ENCODE data around the gene ZBTB33. TPM values are rescaled to one million over a fixed set of nuclear protein-coding genes. Genes with fewer than 3 reads are reported as not detected.
A peak's percentile ranks its signal among the peaks of the same experiment; 100 is the strongest.

The ZBTB33 gene
- total and polyA plus RNA-seq, 2 of the 13 experiments (the other 11 are each of a cell fraction or from before 2014, with no cell fraction given) = 6.5 to 20.2 TPM

- 23% methylated on average over 1 of the region's 2 CpGs for whole genome bisulfite sequencing (ENCODE audit: low lambda C conversion rate)
- H3K27me3 ChIP-seq (ENCODE audit: control insufficient read depth in 1 of 2, insufficient read depth in 2 of 2, low read length in 2 of 2) = no peaks in the 10 kb centered on the region
- H4K20me1 ChIP-seq (ENCODE audit: insufficient read depth, low read length) = no peaks in the 10 kb centered on the region
- ChIA-PET POLR2A (no interaction called here), CTCF (ENCODE audit: low intra/inter-chr PET ratio, low total read pairs) (no interaction called here)
- DNase-seq (ENCODE audit: low spot score) = no peak
- no peak for TF ChIP-seq ZNF644 (CRISPR knock-in tag; IDR thresholded peaks at IDR 0.05; ENCODE audit: low read depth)
- TF ChIP-seq PRDM10 (CRISPR knock-in tag; IDR thresholded peaks at IDR 0.05; ENCODE audit: low read depth) = no peak
- no peak for TF ChIP-seq KLF12 (CRISPR knock-in tag; IDR thresholded peaks at IDR 0.05; ENCODE audit: borderline replicate concordance)
- intact Hi-C loops (cut with micrococcal nuclease; ENCODE audit: unreplicated experiment) = no loop called here
- H3K4me2 ChIP-seq (ENCODE audit: low read depth, low read length) = no peak overlapping the region
- H3K9me3 ChIP-seq (ENCODE audit: low read length) = no peaks in the 10 kb centered on the region
- in situ Hi-C loops (cut with HindIII; ENCODE audit: extremely low pct_ligation_motif_present, low pct_unique_long_range_greater_than_20kb) = no loop called here
- no peak overlapping the region for H2AFZ ChIP-seq (ENCODE audit: low read length)
- H3K4me1 ChIP-seq (ENCODE audit: insufficient read depth, low read length) = peaks cover 24% of the 10 kb centered on the region
- ATAC-seq = no peak
- H3K36me3 ChIP-seq (replicated peaks in 1 of 2; ENCODE audit: control insufficient read depth in 1 of 2, insufficient read depth in 2 of 2, low read length in 2 of 2) = no peaks in the 10 kb centered on the region
- H3K27ac ChIP-seq (ENCODE audit: extremely low read length, insufficient read depth, low read length) = no peak overlapping the region
- no peaks in the 10 kb centered on the region for H3K79me2 ChIP-seq (ENCODE audit: insufficient read depth, low read length)
- FAIRE-seq = no peak
- H3K4me3 ChIP-seq (replicated peaks in 1 of 3; ENCODE audit: insufficient read depth in 1 of 3, low read depth in 2 of 3, low read length in 3 of 3) = no peak overlapping the region
- BruUV-seq (replicated peaks) = no TSS peak
- no peak overlapping the region for H3K9ac ChIP-seq (ENCODE audit: insufficient read depth, low read depth, low read length)
Measured at GRCh38 chrX:120274958-120275357, 24.3 kb downstream of the ZBTB33 start.

- Histone ChIP-seq H3K4me3 (replicated peaks in 1 of 3; ENCODE audit: insufficient read depth in 1 of 3, low read depth in 2 of 3, low read length in 3 of 3) (no peak overlapping the region; a peak in 1 of 6 replicates), H3K36me3 (replicated peaks in 1 of 2; ENCODE audit: control insufficient read depth in 1 of 2, insufficient read depth in 2 of 2, low read length in 2 of 2) (no peaks in the 10 kb centered on the region), H2AFZ (ENCODE audit: low read length) (no peak overlapping the region), H3K4me2 (ENCODE audit: low read depth, low read length) (peak overlapping the region; percentile 36), H3K9me3 (ENCODE audit: low read length) (no peaks in the 10 kb centered on the region), H3K27me3 (ENCODE audit: control insufficient read depth in 1 of 2, insufficient read depth in 2 of 2, low read length in 2 of 2) (0 out of 5 replicates have a peak, but pooled peaks cover 0 to 1% of the 10 kb centered on the region in 2 experiments), H4K20me1 (ENCODE audit: insufficient read depth, low read length) (no peaks in the 10 kb centered on the region), H3K9ac (ENCODE audit: insufficient read depth, low read depth, low read length) (no peak overlapping the region), H3K27ac (ENCODE audit: extremely low read length, insufficient read depth, low read length) (peak overlapping the region; percentile 78), H3K79me2 (ENCODE audit: insufficient read depth, low read length) (no peaks in the 10 kb centered on the region), H3K4me1 (ENCODE audit: insufficient read depth, low read length) (peaks cover 34% of the 10 kb centered on the region)
- DNase-seq (ENCODE audit: low spot score) = peak; percentile 20
- intact Hi-C loops (cut with micrococcal nuclease; ENCODE audit: unreplicated experiment) = no loop called here
- POLR2A ChIA-PET = no interaction called here
- in situ Hi-C loops (cut with HindIII; ENCODE audit: extremely low pct_ligation_motif_present, low pct_unique_long_range_greater_than_20kb) = no loop called here
- CTCF ChIA-PET (ENCODE audit: low intra/inter-chr PET ratio, low total read pairs) = no interaction called here
- no TSS peak for BruUV-seq (replicated peaks)
- 12% methylated on average over 8 of the region's 10 CpGs for WGBS (ENCODE audit: low lambda C conversion rate)
- FAIRE-seq = peak; percentile 88
- ATAC-seq = peak; percentile 93
- no peak for TF ChIP-seq SALL1 (CRISPR knock-in tag; IDR thresholded peaks at IDR 0.05)
- TF ChIP-seq TAF15 (IDR thresholded peaks at IDR 0.05; ENCODE audit: low read depth, low read length, poor library complexity, severe bottlenecking) = no peak
- no peak for TF ChIP-seq REXO4 (CRISPR knock-in tag; IDR thresholded peaks at IDR 0.05; ENCODE audit: borderline replicate concordance)
- TF ChIP-seq EEA1 (CRISPR knock-in tag; IDR thresholded peaks at IDR 0.05; ENCODE audit: borderline replicate concordance) = no peak
- TF ChIP-seq ONECUT2 (CRISPR knock-in tag; IDR thresholded peaks at IDR 0.05) = peak; percentile 73; the same call in 1 of the 2 replicates
- no peak for TF ChIP-seq MEIS2 (CRISPR knock-in tag; IDR thresholded peaks at IDR 0.05)
- TF ChIP-seq PREB (CRISPR knock-in tag; IDR thresholded peaks at IDR 0.05) = no peak
- TF ChIP-seq ZNF451 (CRISPR knock-in tag; IDR thresholded peaks at IDR 0.05) = no peak
- TF ChIP-seq ZNF839 (CRISPR knock-in tag; IDR thresholded peaks at IDR 0.05; ENCODE audit: borderline replicate concordance) = no peak
- peak; percentile 68 for TF ChIP-seq GATAD2A (CRISPR knock-in tag; IDR thresholded peaks at IDR 0.05)
- peak in 1 of 2 experiments; percentile 57; a peak in 1 of 4 replicates for TF ChIP-seq EP300 (IDR thresholded peaks at IDR 0.05; ENCODE audit: low read depth in 2 of 2, low read length in 2 of 2)
- no peak for TF ChIP-seq EP300 (CRISPR knock-in tag; IDR thresholded peaks at IDR 0.05; ENCODE audit: borderline replicate concordance)
Measured at GRCh38 chrX:120281021-120281624, 30.5 kb downstream of the ZBTB33 start.

Data from HepG2 (cell line).